ENCODE results near the gene ACE2.

- TF ChIP-seq EGR1 (conservative IDR thresholded peaks at IDR 0.05) (no peak), ATF3 (IDR thresholded peaks at IDR 0.05) (no peak), ATF3 (CRISPR knock-in tag; conservative IDR thresholded peaks at IDR 0.05) (no peak), ZNF695 (CRISPR knock-in tag; IDR thresholded peaks at IDR 0.05) (no peak)
Observed at GRCh38 chrX:15523088-15523487, 77.7 kb downstream of the ACE2 start.
